CD4-positive, alpha-beta T cell treated with Interleukin-10 for 1 hour (primary cell): Measurements from ENCODE around the gene SFSWAP.
"Not testable (repeated sequence)": the region's sequence is repeated elsewhere in the genome, so short reads cannot be mapped to it uniquely, and the experiment has no call there.

ENCODE experiments used
- DNase-seq: peaks from one replicate; pipeline ENCODE4 v3.0.0-alpha.2; 2020

The SFSWAP gene

DNA sequence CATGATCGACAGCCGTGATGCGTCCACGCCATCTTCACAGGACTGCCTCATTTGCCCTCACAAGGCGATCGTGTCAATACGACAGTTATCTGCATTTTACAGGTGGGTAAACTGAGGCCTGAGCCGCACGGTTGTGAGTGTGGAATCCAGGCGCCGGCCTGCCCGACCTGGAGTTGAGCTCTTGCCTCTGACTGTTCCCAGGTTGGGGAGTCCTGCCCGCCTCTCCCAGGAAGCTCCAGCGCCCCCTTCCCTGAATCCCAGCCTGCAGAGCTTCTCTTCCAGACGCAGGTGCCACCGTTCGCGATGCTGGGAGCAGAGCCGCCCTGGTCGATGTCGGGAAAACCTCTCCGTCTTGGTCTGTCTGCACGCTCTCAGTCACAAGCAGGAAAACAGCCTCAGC is 31.1 kb upstream of the SFSWAP start:
- DNase-seq, result not testable (repeated sequence)

DNA sequence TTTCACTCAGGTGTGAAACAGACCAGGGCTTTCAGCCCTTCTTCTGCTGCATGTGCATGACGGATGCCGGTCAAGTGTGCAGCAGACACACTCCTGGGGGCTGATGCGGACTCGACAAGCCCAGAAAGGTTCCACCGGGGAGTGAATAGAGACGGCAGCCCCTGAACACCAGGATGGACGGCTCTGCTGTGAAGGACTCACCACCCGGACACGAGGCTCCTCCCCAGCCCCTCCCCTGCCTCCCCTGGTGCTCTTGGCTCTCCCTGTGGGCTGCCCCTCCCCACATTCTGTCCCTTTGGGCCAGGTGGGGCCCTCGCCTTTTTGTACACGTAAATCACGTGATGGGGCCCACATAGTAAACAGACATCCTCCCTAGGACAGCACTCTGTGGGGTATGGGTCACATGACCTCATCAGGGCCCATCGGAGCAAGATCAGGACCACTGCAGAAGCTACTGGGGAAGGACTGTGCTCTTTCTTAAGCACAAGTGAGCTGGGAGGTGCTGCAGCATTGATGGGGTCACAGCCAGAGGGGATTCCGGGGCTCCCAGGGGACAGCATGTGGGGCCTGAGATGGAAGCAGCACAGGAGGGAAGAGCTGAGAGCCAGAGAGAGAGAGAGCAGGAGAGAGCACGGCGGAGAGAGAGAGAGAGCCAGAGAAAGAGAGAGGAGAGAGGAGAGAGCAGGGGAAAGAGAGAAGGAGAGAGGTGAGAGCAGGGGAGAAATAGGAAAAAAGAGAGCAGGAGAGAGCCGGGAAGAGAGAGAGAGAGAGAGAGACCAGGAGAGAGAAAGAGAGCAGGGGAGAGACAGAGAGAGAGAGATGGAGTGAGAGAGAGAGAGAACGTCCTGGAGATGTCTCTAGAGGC is 30.3 kb upstream of the SFSWAP start:
- DNase-seq, result not testable (repeated sequence)

DNA sequence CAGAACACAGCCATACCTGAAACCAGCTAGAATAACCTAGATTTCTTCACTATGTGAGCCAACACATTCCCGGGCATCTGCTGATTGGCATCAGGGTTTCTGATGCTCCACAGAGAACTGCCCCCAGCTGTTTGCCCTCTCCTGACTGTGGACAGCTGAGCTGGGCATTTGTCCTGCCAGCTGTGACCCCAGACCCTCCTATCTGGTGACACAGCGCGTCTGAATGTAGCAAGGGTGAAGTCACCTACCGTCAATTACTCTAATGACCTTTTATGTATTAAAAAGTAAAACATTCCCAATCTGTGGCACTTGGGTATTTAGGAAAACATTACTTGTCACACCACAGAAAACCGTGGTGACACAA is 29.7 kb upstream of the SFSWAP start:
- no peak for DNase-seq

DNA sequence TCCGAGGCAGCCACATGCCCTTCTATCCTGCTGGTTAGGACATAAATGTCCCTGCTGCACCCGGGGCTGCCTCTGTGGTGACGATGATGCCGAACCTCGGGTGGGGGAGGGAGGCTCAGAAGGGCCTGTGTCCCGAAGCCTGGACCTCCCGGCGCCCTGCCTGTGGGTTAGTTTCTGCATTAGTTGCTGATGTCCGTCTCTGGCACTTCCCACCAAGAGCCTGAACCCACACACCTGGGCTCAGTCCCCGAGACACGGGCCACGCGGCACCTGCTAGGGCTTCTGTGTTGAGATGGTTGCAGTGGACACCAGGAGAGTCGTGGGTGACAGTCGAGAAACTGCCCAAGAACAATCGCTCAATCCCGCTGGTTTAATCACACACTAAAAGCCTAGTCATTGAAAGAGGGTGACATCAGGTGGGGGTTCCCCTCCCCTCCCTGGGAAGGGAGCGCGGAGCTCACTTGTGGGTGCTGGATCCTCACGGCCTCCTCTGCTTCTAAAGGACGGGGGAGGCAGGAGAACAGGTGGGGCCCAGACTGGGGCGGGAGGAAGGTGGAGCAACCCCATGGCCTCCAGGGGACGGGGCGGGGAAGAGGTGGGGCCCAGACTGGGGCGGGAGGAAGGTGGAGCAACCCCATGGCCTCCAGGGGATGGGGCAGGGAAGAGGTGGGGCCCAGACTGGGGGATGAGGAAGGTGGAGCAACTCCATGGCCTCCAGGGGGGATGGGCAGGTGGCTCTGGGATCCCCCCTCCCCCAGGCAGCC is 29.0 kb upstream of the SFSWAP start:
- DNase-seq, result peak; percentile 90

DNA sequence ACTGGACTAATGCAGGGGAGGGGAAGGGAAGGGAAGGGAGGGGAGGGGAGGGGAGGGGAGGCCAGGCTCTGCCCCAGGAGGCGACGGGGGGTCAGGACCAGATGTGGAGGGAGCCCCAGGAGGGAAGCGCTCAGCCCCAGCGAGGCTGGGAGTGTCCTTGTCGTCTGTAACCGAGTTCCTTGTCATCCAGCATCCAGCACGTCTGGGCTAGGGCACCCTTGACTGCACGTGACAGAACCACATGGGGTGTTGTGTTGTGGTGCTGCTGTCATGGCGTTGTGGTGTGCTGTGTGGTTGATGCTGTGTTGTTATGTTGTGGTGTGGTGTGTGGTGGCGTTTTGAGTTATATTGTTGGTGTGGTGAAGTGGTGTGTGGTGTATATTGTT is 28.4 kb upstream of the SFSWAP start:
- DNase-seq, result peak; percentile 54

DNA sequence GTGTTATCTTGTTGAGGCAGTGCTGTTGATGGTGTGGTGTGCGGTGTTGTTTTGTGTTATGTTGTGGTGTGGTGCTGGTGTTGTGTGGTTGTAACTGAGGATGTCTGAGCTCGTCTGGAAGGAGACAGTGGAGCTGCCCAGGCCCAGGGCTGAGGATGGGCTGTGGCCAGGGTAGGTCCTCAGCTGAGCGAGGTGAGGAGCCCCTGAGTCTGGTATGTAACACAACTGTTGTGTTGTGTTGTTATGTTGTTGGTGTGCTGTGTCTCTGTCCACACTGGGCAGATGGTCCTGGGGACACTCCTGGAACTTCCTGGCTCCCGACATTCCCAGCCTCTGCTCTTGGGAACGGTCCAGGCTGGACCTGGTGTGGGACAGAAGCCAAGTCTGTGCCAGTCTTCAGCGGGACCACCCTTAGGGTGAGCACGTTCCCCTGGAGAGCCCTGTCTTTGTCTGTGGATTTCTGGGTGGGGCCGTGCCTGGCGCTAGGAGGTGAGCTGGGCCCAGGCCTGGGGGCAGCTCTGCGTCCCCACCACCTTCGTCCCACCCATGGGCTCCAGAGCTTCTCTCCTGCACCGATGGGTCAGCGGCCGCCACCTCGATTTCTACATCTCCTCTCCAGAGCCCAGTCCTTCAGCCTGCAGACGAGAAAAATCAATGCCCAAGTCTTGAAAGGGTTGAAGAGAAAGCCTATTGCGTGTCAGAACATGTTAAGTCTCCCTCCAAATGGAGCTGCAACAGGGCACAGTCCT is 27.4 kb upstream of the SFSWAP start:
- DNase-seq, result no peak

DNA sequence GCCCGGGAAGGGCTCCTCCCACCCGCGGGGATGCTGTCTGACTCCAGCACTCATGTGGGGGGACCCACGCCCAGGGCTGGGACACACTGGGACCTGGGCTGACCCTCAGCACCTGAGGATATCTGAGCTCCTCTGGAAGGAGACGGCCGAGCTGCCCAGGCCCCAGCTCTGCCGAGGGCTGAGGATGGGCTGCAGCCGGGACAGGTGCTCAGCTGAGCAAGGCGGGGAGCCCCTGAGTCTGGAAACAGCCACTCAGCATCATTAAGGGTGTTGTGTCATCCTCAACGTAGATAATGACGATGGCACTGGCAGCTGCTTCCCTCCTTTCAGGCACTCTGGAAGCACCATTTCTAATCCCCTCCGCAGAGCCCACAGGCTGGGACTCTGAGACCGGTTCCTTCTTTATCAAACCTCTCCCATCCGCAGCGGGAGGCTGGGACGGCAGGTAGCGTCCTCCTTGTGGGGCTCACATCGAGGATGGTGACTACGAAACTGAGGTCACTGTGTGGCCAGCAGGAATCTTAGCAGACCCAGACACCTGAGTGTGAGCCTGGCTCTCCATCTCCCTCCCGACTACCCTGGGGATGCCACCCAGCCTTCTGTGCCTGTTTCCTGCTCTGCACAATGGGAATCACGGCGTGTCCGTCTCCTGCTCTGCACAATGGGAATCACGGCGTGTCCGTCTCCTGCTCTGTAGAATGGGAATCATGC is 26.7 kb upstream of the SFSWAP start:
- DNase-seq, result no peak

DNA sequence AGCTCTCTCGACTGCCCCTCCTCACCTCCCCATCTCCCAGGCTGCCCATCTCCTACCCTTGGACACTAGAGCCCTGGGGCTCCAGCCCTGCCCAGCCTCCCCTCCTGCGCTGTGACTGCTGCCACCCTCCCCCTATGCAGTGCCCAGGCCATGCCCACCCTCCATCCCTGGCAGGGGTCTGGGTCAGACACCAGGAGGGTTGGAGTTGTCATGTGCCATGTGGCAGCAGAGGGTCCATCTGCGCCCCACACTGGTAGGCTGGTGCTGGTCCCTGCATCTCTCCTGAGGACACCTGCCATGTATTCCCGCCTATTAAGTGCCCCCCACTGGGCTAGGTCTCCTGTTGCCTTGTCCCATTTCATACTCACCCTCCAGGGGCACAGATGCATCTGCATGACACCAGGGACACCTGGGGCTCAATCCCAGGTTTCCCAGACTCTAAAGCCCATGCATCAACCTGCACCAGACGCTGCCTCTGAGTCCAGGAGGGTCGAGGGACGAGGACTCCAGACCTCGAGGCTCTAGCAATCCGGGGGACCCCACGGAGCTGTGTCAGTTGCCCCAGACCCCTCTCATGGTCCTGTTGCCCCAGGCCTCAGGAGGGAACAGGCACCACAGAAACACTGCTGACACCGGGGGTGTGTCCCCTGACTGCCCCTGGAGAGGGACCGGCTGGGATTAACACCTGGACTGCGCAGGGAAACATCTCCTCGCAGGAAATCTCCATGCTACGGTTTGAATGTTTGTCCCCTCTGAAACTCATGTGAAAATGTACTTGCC is 23.4 kb upstream of the SFSWAP start:
- DNase-seq, result no peak

DNA sequence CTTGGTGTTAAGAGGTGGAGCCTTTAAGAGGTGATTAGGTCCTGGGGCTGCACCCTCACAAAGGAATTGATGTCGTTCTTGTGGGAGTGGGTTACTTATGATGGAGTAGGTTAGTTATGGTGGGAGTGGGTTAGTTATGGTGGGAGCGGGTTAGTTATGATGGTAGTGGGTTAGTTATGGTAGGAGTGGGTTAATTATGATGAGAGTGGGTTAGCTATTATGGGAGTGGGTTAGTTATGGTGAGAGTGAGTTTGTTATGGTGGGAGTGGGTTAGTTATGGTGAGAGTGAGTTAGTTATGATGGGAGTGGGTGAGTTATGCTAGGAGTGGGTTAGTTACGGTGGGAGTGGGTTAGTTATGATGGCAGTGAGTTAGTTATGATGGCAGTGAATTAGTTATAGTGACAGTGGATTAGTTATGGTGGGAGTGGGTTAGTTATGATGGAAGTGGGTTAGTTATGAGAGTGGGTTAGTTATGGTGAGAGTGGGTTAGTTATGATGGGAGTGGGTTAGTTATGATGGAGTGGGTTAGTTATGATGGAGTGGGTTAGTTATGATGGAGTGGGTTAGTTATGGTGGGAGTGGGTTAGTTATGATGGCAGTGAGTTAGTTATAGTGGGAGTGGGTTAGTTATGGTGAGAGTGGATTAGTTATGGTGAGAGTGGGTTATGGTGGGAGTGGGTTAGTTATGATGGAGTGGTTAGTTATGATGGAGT is 22.6 kb upstream of the SFSWAP start:
- DNase-seq, result no peak

DNA sequence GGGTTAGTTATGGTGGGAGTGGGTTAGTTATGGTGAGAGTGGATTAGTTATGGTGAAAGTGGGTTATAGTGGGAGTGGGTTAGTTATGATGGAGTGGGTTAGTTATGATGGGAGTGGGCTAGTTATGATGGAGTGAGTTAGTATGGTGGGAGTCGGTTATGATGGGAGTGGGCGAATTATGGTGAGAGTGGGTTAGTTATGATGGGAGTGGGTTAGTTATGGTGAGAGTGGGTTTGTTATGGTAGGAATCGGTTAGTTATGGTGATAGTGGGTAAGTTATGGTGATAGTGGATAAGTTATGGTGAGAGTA is 22.1 kb upstream of the SFSWAP start:
- DNase-seq, result no peak

DNA sequence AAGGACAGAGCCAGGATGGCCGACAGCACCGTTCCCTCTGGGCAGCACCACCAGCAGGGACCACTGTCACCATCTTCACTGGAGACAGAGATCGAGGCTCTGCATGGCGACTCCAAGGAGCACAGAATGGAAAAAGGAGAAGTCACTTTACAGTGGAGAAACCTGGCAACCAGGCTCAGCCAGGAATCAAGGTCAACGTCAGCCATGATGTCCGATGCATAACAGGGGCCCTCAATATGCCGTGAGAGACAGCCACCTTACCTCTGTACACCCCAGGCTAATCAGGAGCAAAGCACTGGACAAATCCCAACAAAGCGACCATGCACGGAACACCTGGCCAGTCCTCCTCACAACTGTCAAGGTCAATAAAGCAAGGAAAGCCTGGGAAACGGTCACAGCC is 20.6 kb upstream of the SFSWAP start:
- DNase-seq, result no peak

DNA sequence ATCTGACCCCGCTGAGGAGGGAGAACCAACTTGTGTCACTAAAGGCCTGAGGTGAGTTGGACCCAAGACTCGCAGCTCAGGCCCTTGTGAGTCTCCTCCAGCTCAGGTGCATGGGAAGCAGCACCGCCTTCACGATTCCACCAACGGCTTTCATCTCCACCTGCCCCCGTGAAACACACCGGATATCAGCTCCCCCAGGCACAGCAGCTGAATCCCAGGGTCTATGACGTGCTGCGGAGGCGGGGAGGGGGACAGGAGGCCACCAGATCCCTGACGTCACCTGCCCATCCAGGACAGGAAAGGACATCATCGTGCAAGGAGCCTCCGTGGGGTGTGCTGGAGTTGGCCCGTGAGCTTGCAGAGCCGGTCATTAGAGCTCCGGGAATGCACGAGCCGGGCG is 18.5 kb upstream of the SFSWAP start:
- DNase-seq, result no peak

DNA sequence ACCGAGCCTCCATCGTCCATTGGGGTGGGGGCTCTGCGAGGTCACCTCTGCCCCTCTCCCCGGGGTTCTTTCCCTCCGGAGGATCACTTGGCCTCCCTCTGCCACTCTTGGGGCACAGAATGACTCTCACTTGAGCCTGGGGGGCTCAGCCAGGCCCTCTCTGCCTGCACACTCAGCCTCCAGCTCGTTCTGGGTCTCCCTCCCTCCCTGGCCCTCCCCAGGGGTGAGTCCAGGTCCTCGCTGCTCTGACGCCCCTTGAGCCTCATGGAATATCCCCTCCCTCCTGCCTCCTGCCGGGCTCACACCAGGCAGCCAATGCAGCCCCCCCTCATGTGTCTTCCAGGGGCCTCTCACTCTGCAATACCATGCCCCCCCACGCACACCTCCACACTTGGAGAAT is 17.7 kb upstream of the SFSWAP start:
- no peak for DNase-seq

DNA sequence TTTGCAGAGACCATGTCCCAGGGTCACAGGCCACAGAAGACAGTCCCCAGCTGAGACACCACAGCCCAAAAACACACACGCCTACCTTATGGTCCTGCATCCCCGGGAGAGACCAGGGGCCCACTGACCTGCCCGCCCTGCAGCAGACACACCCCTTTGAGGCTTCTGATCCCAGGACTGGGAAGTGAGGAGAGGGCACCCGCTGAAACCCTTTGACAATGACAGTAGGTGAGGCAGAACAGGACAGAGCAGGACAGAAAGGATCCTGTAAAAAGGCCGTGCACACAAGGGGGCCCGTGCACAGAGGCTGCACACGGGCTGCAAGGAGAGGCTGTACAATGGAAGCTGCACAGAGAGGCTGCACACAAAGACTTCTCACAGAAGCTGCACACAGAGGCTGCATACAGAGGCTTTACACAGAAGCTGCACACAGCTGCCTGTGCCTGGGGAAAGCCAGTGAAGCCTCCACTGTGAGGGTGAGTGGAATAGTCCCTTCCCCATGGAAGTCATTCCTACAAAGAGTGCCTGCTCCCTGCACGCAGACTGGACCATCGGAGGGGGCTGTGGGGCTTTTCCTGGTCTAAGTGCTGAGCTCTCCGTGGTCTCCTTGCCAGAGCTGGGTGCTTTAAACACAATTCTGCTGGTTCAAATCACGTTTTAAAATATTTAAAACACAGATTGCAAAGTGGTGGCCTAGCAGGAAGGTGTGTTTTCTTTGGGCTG is 16.6 kb upstream of the SFSWAP start:
- DNase-seq, result no peak

DNA sequence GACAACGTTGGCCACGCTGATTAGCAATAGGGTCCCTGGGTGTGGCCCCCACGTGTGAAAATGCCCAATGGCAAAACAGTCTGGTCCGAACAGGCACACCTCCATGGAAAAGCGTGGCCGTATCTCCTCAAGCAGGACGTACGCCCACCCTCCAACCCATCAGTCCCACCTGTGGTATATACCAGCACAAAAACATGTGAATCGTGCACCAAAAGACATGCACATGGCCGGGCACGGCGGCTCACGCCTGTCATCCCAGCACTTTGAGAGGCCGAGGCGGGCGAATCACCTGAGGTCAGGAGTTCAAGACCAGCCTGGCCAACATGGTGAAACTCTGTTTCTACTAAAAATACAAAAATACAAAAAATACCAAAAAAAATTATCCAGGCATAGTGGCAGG is 14.9 kb upstream of the SFSWAP start:
- DNase-seq, result no peak

DNA sequence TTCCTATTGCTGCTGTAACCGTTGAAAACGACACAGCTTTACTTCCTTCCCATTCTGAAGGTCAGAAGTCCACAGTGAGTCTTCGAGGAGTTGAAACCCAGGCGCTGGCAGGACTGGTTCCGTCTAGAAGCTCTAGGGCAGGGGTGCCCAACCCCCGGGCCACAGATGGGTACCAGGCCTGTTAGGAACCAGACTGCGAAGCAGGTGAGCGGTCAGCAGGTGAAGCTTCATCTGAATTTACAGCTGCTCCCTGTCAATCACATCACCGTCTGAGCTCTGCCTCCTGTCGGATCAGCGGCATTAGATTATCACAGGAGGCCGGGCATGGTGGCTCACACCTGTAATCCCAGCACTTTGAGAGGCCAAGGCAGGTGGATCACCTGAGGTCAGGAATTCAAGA is 12.6 kb upstream of the SFSWAP start:
- no peak for DNase-seq

DNA sequence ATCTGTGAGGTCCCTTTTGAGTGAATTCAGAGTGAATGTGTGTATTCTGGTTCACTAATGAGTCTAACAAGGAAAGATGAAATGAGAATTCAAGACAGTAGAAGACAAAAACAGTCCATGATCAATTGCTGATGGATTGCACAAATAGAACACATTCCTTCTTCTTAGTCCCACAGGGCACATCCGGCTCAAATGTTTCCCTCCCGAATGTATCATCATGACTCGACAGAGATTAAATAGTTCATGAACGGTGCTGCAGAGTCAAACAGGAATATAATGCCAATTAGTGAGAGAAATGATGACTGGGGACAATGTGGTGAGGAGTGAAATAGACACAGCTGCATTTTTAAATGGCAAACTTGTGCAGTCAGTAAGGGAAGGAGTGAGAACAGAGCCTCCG is 11.5 kb upstream of the SFSWAP start:
- DNase-seq, result no peak

DNA sequence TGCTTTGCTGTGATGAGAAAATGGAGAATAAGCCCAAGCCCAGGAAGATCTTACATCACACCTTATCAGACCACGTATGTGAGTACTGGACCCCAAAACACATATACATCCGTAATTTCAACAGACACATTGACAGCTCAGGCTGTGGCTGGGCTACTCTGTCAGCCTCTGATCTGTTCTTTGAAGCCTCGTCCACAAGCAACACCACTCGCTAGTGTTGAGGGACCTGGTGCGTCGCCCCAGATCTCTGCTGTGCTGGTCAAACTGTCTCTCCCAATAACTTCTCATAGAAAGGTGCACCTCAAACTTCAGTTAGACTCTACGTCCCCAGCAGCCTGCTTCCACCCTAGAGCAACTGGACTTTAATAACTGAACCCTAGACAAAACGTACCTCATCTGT is 10.6 kb upstream of the SFSWAP start:
- no peak for DNase-seq

DNA sequence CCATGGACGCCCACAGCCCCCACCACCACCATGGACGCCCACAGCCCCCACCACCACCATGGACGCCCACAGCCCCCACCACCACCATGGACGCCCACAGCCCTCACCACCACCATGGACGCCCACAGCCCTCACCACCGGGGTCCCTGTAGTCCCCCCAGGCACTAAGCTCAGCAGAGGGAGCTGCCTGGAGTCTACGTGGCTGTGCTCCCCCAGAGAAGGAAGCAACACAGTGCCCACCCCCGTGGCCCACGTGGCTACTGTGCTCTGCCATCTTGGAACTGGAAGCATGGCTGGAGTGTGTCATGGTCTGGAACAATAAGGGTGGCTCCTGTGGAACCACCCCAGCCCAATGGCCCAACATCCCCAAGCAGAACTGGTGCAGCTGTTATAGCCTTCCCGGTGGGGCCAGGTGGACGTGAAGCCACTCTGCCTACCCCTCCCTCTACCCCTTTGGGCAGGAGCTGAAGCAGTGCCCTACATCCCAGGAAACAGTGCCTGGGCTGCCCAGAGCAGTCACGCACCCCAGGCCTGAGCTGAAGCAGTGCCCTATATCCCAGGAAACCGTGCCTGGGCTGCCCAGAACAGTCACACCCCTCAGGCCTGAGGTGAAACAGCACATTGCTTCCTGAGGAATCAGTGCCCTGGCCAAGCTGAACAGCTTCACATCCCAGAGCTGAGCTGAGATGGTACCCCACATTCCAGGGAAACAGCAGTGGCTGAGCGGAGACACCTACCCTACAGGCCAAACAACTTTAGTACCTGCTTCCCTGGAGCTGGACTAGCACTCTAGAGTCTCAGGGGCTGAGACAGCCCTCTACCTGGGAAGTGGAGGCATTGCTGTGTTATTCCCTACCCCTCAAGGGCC is 9.0 kb upstream of the SFSWAP start:
- no peak for DNase-seq

DNA sequence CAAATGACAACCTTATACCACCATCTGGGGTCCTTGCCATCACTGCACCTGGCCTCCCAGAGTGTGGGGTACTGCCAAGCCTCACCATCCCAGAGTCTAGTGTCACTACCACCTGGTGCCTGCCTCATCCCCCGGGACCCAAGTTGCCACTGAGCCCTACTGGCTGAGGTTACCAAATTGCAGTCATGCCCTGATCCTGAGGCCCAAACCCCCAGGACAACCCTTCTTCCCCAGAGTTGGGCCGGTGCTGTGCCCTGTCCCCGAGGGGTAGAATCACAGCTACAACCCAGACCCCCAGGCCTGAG is 8.4 kb upstream of the SFSWAP start:
- no peak for DNase-seq
